Fibroblast of villous mesenchyme (primary cell): ENCODE data around the gene LMNB1. TPM values are rescaled to one million over a fixed set of nuclear protein-coding genes. Genes with fewer than 3 reads are reported as not detected.
A peak's percentile ranks its signal among the peaks of the same experiment; 100 is the strongest.
"Not testable (repeated sequence)": the region's sequence is repeated elsewhere in the genome, so short reads cannot be mapped to it uniquely, and the experiment has no call there.

Experiments
- DNase-seq: peaks from one replicate; pipeline ENCODE4 v3.0.0-alpha.2; 2010; ENCODE audit warnings: low read depth
- H3K4me3 ChIP-seq: 2 replicates; pipeline ENCODE4 v1.5.1; 2011; ENCODE audit warnings: low read depth, mild to moderate bottlenecking, low read length
- total RNA-seq: library from RNA; depleted of rRNA; stranded (reverse); fragments of >200 nt; gene quantifications from 2 replicates; pipeline ENCODE4 v1.2.3, GENCODE V29; 2012
- TF ChIP-seq, protein P1 (sequence below): IDR thresholded peaks from 2 replicates; pipeline ENCODE4 v1.5.1; 2012; ENCODE audit warnings: low read depth, mild to moderate bottlenecking, low read length; ENCODE audit not compliant: insufficient read depth

LMNB1 gene
- total RNA-seq, 1 donor = 47.9 TPM

DNA sequence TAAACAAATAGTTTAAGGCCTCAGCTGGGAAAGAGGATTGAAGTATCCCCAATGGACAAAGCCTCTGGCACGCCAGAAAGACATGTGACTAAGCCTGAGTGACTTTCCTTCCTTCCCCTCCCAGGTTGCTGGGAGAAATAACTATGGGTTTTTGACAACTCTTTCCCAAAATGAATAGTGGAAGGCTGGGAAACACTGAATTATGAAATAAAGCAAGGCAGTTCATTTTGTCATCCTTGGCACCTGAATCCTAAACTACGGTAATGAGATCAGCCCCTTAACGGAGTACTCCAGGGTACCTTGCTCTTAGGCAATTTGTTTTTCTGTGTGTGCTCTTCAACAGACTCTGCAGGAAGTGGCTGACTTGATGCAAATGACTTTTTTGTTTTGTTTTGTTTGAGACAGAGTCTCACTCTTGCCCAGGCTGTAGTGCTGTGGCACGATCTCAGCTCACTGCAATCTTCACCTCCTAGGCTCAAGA, 75.2 kb downstream of the LMNB1 start:
- DNase-seq = no peak
- TF ChIP-seq, protein P1, sequence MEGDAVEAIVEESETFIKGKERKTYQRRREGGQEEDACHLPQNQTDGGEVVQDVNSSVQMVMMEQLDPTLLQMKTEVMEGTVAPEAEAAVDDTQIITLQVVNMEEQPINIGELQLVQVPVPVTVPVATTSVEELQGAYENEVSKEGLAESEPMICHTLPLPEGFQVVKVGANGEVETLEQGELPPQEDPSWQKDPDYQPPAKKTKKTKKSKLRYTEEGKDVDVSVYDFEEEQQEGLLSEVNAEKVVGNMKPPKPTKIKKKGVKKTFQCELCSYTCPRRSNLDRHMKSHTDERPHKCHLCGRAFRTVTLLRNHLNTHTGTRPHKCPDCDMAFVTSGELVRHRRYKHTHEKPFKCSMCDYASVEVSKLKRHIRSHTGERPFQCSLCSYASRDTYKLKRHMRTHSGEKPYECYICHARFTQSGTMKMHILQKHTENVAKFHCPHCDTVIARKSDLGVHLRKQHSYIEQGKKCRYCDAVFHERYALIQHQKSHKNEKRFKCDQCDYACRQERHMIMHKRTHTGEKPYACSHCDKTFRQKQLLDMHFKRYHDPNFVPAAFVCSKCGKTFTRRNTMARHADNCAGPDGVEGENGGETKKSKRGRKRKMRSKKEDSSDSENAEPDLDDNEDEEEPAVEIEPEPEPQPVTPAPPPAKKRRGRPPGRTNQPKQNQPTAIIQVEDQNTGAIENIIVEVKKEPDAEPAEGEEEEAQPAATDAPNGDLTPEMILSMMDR = no peak
- no peak overlapping the region for H3K4me3 ChIP-seq

DNA sequence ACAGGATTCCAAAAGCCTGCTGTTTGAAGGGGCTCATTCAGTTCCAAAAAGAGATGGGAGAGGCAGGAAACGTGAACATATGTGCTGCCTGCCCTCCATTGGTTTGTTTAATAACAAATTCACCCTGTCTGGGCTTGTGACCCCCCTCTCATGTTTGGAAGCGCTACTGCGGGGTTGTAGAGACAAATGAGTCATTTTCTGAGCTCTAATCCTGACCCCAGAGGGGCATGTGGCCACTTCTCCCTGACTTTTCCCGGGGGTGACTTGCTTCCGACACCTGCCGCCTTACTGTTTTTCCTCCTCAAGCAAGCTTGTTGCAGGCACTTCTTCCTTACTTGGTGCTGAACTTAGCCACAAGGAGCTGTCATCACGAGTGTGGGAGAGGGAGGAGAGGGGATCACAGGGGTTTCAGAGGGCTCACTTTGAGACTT, 75.9 kb downstream of the LMNB1 start:
- H3K4me3 ChIP-seq = no peak overlapping the region
- DNase-seq = no peak
- TF ChIP-seq, protein P1 = no peak

DNA sequence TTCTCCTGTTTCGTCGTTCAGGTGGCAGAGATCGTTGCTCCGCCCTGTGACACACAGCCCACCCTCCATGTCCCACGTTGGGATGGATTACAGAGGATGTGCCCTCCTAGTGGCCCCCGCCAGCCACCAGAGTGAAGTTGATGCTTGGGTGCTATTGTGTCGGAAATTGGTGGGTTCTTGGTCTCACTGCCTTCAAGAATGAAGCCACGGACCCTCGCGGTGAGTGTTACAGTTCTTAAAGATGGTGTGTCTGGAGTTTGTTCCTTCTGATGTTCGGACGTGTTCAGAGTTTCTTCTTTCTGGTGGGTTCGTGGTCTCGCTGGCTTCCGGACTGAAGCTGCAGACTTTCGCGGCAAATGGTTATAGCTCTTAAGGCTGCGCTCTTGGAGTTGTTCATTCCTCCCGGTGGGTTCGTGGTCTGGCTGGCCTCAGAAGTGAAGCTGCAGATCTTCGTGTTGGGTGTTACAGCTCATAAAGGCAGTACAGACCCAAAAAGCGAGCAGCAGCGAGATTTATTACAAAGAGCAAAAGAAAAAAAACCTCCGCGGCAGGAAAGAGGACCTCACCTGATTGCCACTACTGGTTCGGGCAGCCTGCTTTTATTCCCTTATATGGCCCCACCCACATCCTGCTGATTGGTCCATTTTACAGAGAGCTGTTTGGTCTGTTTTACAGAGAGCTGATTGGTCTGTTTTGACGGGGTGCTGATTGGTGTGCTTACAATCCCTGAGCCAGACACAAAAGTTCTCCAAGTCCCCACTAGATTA, 76.8 kb downstream of the LMNB1 start:
- not testable (repeated sequence) for H3K4me3 ChIP-seq, DNase-seq

DNA sequence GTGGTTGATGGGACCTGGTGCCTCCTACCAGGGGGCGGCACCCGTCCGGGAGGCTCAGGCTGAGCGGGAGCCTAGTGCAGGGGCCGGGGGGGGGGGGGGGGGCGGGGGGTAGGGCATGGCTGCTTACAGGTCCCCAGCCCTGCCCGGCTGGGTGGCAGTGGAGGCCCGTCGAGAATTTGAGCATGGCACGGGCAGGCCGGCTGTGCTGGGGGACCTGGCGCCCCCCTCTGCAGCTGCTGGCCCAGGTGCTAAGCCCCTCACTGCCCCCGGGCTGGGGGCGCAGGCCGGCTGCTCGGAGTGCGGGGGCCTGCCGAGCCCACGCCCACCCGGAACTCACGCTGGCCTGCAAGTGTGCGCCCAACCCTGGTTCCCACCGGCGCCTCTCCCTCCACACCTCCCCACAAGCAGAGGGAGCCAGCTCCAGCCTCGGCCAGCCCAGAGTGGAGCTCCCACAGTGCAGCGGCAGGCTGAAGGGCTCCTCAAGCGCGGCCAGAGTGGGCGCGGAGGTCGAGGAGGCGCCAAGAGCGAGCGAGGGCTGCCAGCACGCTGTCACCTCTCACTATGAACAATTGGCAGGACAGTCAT, 77.7 kb downstream of the LMNB1 start:
- no peak for DNase-seq
- TF ChIP-seq, protein P1 = no peak
- H3K4me3 ChIP-seq = no peak overlapping the region

DNA sequence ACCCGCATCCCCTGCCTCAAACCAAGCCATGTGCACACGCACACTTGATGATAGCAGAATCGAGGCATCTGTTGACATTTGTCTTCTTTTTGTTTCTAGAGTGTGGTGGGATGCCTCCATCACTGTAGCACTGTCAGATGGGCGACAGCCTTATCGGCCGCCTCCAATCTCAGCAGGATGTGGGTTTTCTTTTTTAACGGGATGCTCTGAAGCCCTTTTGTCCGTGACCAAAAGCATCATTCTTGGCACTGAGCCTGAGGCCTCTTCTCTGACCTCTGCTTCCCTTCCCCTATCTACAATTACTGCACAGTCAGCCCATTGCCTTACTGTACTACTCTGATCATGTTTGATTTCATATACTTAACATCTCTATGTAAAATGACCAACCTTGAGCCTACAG, 78.3 kb downstream of the LMNB1 start:
- no peak overlapping the region for H3K4me3 ChIP-seq
- peak; percentile 34 for DNase-seq
- TF ChIP-seq, protein P1 = no peak

DNA sequence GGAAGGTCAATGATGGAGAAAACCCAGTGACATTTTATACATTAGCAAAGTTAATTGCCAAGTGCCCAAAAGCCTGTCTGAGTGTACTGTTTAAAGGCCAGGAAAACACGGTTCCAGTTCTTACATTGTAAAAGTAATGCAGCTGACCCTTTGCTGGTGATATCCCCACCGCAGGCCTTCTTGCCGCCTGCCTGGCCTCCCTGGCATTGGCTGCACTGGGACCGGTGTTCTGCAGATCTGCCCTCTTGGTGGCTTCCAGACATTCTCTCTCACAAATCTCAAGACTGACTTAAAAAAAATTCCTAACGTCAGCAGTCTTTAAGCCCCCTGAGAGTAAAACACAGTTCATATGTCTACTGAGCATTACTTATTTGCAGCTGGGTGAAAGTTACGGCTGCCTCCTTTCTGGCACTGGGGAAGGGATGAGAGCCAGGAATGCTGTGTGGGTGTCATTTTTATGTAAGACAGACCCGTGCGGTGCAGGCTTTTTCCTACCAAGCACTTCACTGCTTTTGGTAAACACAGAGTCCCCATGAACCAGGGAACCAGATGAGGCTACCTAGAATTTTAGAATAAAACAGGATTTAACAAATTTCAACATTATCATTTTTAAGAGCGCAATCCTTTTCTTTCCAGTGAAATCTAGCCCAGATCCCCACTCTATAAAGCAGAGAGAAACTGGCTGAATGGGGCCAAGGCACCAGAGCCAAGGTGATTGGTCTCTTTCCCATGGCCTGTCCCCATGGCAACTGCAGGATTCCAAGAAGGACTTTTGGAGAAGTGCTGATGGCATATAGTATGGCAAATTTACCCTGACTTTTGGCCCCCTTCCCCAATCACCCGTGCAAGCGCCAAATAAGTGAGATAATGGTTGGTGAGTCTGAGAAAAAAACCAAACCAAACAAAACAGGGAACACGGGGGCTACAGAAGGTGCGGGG, 80.8 kb downstream of the LMNB1 start:
- TF ChIP-seq, protein P1 = no peak
- DNase-seq = peak; percentile 89
- H3K4me3 ChIP-seq = no peak overlapping the region

DNA sequence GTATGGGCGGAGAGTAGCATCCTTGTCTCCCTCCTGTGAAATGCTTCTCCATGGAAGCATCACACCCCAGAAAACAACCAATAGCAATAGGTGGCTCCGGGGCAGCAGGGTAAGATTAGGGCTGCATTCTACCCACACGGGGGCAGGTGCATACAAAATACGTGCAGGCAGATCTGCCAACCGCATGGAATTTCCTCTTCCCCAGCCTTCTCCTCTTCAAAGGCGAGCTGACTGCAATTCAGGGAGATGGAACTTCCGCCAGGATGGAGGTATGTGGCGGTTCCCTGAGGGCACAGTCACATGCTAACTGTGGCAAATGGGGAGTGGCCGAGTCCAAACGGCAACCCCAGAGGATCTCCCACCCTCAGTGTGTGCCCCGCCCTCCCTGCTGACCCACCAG, 81.5 kb downstream of the LMNB1 start:
- TF ChIP-seq, protein P1 = no peak
- no peak for DNase-seq
- H3K4me3 ChIP-seq = no peak overlapping the region
